Large intestine (tissue), 3 donors: ENCODE results near the gene KCNN1. TPM values are rescaled to one million over a fixed set of nuclear protein-coding genes. Genes with fewer than 3 reads are reported as not detected.
"Not testable (repeated sequence)": the region's sequence is repeated elsewhere in the genome, so short reads cannot be mapped to it uniquely, and the experiment has no call there.

Source experiments
- DNase-seq, 2 donors: peaks; one replicate each; pipeline versions ENCODE4 v3.0.0 to v3.0.0-alpha.2; 2013
- H3K27ac ChIP-seq: one replicate; pipeline ENCODE4 v1.5.1; 2013; ENCODE audit warnings: low read length
- H3K27me3 ChIP-seq: 2 replicates; pipeline ENCODE4 v1.6.1; 2013; ENCODE audit warnings: low read length; ENCODE audit not compliant: control insufficient read depth, insufficient read depth
- H3K36me3 ChIP-seq: 2 replicates; pipeline ENCODE4 v1.6.1; 2013; ENCODE audit warnings: low read length; ENCODE audit not compliant: control insufficient read depth, insufficient read depth
- H3K4me1 ChIP-seq: one replicate; pipeline ENCODE4 v1.6.1; 2013; ENCODE audit warnings: low read length; ENCODE audit not compliant: control insufficient read depth, insufficient read depth
- H3K4me3 ChIP-seq: one replicate; pipeline ENCODE4 v1.5.1; 2013; ENCODE audit warnings: low read length
- H3K9me3 ChIP-seq: one replicate; pipeline ENCODE4 v1.6.1; 2013; ENCODE audit warnings: mild to moderate bottlenecking, low read depth, low read length, moderate library complexity; ENCODE audit not compliant: control insufficient read depth
- WGBS: methylation state at CpG from one replicate; pipeline ENCODE4 v1.1.5; 2013; ENCODE audit warnings: low lambda C conversion rate; ENCODE audit not compliant: insufficient coverage; 5-methylcytosine and 5-hydroxymethylcytosine counted together
- polyA plus RNA-seq: library from polyadenylated mRNA; unstranded; fragments of 120-200 nt; gene quantifications from one replicate; pipeline ENCODE4 v1.2.1, GENCODE V29; 2013

The KCNN1 gene
- polyA plus RNA-seq, 1 donor, result 1.1 TPM

DNA sequence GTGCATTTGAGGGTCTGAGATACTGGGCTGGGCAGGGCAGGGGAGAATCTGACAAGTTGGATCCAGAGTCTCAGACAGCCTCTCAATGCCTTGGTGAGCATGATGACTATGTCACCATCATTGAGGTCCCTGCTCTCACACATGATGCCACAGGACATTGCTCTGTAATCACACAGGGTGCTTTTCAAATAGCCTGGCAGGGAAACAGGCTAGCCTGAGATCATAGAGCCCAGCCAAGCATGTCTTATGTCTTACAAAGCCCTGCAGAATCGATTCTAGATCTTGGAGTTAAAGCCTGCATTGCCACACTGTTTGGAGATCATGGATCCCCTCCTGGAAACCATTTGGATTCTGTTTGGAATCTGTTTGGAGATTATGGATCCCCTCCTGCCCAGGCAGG is 5.3 kb downstream of the KCNN1 start:
- DNase-seq, result no peak
- Histone ChIP-seq H3K4me1 (peaks cover 4% of the 10 kb centered on the region), H3K9me3 (no peaks in the 10 kb centered on the region), H3K36me3 (no peaks in the 10 kb centered on the region), H3K27ac (no peak overlapping the region), H3K27me3 (peaks cover 12% of the 10 kb centered on the region), H3K4me3 (no peak overlapping the region)
- WGBS, result no CpG with 5 or more reads among the region's 1 CpG

DNA sequence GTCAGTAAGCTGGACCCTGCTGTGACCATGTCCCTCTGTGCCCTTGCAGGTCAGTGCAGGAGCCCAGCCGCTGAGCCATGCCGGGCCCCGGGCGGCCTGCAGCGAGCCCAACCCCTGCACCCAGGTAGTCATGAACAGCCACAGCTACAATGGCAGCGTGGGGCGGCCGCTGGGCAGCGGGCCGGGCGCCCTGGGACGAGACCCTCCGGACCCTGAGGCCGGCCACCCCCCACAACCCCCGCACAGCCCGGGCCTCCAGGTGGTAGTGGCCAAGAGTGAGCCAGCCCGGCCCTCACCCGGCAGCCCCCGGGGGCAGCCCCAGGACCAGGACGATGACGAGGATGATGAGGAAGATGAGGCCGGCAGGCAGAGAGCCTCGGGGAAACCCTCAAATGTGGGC is 6.9 kb downstream of the KCNN1 start:
- no CpG with 5 or more reads among the region's 23 CpGs for WGBS
- DNase-seq, result no peak
- Histone ChIP-seq H3K4me3 (no peak overlapping the region), H3K27me3 (peaks cover 1% of the 10 kb centered on the region), H3K9me3 (no peaks in the 10 kb centered on the region), H3K27ac (no peak overlapping the region), H3K4me1 (no peaks in the 10 kb centered on the region), H3K36me3 (no peaks in the 10 kb centered on the region)

DNA sequence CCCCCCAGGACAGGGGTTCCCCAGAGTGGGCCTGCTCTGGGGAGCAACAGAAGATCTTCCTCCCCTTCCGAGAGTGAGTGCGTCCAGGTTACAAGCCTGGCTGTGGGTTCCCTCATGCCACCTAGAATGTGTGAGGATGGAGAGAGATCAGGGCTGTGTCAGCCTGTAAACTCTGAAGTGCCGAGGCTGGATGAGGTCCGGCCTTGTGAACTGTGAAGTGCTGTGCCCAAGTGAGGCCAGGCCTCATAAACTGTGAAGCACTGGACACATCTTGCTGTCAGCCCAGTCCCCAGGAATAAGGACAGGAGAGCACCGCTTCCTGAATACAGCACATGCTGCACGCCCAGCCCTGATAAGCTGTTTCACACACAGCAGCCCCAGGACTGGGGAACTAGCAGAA is 7.6 kb downstream of the KCNN1 start:
- no peak for DNase-seq
- Histone ChIP-seq H3K27ac (no peak overlapping the region), H3K4me3 (no peak overlapping the region), H3K9me3 (no peaks in the 10 kb centered on the region), H3K36me3 (no peaks in the 10 kb centered on the region), H3K4me1 (no peaks in the 10 kb centered on the region), H3K27me3 (no peaks in the 10 kb centered on the region)
- no CpG with 5 or more reads among the region's 6 CpGs for WGBS

DNA sequence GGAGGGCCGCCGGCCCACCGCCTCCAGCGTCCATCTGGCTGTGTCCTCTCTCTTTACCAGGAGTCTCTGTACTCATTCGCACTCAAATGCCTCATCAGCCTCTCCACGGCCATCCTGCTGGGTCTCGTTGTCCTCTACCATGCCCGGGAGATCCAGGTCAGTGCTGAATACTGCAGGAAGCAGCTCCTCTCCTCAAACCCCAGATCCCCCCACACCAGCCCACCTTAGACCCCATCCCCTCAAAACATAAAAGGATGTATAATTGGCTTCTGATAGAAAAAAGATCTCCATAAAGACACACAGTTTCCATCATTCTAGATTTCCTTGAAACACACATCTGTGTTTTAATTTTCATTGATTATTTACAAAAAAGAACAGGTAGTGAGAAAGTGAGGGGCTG is 8.1 kb downstream of the KCNN1 start:
- Histone ChIP-seq H3K4me1 (no peaks in the 10 kb centered on the region), H3K9me3 (no peaks in the 10 kb centered on the region), H3K4me3 (no peak overlapping the region), H3K27me3 (no peaks in the 10 kb centered on the region), H3K27ac (no peak overlapping the region), H3K36me3 (no peaks in the 10 kb centered on the region)
- WGBS, result no CpG with 5 or more reads among the region's 8 CpGs
- no peak for DNase-seq

DNA sequence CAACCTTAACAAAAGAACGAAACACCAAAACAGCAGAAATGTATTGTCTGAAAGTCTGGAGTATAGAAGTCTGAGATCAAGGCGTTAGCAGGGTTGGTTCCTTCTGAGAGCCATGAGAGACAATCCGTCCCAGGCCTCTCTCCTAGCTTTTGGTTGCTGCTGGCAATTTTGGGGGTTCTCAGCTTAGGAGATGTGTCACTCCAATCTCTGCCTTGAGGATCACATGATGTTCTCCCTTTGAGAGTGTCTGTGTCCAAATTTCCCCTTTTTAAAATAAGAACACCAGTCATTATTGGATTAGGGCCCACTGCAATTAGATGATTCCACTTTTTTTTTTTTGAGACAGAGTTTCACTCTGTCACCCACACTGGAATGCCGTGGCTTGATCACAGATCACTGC is 10.1 kb downstream of the KCNN1 start:
- H3K9me3 ChIP-seq, result no peaks in the 10 kb centered on the region
- no peak overlapping the region for H3K4me3 ChIP-seq
- H3K4me1 ChIP-seq, result no peaks in the 10 kb centered on the region
- no peaks in the 10 kb centered on the region for H3K27me3 ChIP-seq
- DNase-seq, result no peak
- 100% methylated on average over 1 of the region's 4 CpGs for WGBS
- H3K36me3 ChIP-seq, result no peaks in the 10 kb centered on the region
- H3K27ac ChIP-seq, result no peak overlapping the region

DNA sequence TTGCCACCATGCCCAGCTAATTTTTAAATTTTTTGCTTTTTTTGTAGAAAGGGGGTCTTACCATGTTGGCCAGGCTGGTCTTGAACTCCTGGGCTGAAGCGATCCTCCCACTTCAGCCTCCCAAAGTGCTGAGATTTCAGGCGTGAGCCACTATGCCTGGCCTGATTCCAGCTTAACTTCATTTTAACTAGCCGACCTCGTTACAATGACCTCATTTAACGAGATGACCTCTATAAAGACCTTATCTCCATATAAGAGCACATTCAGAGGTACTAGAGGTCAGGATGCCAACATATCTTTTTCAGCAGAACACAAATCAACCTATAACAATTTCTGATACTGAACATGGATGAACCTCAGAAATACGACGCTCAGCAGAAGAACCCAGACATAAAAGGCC is 10.6 kb downstream of the KCNN1 start:
- H3K9me3 ChIP-seq, result no peaks in the 10 kb centered on the region
- DNase-seq, result no peak
- no peaks in the 10 kb centered on the region for H3K36me3 ChIP-seq
- no CpG with 5 or more reads among the region's 7 CpGs for WGBS
- H3K4me3 ChIP-seq, result no peak overlapping the region
- H3K27me3 ChIP-seq, result no peaks in the 10 kb centered on the region
- H3K4me1 ChIP-seq, result no peaks in the 10 kb centered on the region
- H3K27ac ChIP-seq, result no peak overlapping the region

DNA sequence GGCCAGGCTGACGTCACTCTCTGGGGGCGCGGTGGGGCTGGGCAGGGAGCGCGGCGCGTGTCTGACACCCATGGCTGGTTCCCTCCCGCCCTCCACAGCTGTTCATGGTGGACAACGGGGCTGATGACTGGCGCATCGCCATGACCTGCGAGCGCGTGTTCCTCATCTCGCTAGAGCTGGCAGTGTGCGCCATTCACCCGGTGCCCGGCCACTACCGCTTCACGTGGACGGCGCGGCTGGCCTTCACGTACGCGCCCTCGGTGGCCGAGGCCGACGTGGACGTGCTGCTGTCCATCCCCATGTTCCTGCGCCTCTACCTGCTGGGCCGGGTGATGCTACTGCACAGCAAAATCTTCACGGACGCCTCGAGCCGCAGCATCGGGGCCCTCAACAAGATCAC is 14.7 kb downstream of the KCNN1 start:
- no peaks in the 10 kb centered on the region for H3K27me3 ChIP-seq
- no peak for DNase-seq
- no CpG with 5 or more reads among the region's 38 CpGs for WGBS
- H3K4me1 ChIP-seq, result no peaks in the 10 kb centered on the region
- no peaks in the 10 kb centered on the region for H3K36me3 ChIP-seq
- H3K27ac ChIP-seq, result no peak overlapping the region
- H3K4me3 ChIP-seq, result no peak overlapping the region
- no peaks in the 10 kb centered on the region for H3K9me3 ChIP-seq

DNA sequence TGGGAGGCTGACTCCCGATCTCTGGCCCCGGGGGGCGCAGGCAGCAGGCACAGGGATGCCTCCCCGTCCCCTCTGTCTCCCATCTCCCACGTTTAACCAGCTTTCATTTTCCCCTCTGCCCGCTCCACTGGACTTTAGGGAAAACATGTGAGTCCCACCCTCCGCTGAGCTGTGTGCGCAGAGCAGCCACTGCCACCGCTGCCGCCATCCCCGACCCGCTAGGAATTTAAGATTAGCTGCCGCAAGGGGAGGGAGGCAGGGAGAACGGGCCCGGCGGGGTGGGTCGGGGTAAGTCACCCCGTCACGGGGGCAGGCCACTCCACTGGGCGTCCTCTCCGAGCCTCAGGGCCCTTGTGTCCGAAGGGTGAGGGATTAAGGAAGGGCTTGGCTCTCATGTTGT is 15.5 kb downstream of the KCNN1 start:
- Histone ChIP-seq H3K4me3 (no peak overlapping the region), H3K4me1 (no peaks in the 10 kb centered on the region), H3K27me3 (no peaks in the 10 kb centered on the region), H3K36me3 (no peaks in the 10 kb centered on the region), H3K9me3 (no peaks in the 10 kb centered on the region), H3K27ac (no peak overlapping the region)
- WGBS, result no CpG with 5 or more reads among the region's 22 CpGs
- DNase-seq, result no peak

DNA sequence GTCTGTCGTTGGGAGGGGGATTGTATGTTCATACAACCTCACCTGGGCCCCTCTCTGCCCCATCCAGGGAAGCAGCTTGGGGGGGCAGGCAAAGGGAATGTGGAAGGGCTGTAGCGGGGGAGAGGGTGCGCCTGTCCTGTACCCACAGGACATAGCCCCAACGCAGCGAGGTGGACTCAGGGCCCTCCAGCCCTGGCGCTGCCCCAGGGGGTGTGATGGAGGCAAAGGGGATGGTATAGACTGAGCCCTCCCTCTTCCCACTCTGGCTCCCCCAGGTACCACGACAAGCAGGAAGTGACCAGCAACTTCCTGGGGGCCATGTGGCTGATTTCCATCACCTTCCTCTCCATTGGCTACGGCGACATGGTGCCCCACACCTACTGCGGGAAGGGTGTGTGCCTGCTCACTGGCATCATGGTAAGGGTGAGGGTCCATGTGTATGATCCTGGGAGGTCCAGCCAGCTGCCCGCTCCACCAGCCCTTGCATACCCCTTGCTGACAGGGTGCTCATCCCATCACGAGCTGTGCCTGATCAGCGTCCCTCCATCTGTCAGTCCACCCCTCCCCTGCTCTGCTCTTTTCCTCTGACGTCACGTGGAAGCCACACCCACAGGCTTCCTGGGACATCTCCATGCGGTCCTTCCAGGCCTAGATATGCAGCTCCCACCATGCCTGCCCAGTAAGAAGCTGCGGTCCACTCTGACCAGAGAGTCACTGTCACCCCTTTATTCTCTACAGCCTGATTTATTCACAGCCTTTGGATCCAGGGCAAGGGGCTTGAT is 18.3 kb downstream of the KCNN1 start:
- no peak for DNase-seq
- H3K27me3 ChIP-seq, result no peaks in the 10 kb centered on the region
- no peak overlapping the region for H3K4me3 ChIP-seq
- H3K4me1 ChIP-seq, result no peaks in the 10 kb centered on the region
- no peaks in the 10 kb centered on the region for H3K9me3 ChIP-seq
- no CpG with 5 or more reads among the region's 17 CpGs for WGBS
- no peak overlapping the region for H3K27ac ChIP-seq
- no peaks in the 10 kb centered on the region for H3K36me3 ChIP-seq

DNA sequence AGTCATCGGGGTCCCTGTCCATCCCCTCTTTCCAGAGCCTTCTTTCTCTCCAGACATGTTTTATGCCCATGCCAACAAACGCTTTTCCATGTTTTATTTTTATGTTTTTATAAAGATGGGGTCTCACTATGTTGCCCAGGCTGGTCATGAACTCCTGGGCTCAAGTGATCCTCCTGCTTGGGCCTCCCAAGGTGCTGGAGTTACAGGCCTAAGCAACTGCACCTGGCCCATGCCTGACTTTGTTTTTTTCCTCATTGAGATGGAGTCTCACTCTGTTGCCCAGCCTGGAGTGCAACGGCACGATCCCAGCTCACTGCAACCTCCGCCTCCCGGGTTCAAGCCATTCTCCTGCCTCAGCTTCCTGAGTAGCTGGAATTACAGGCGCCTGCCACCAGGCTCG is 19.7 kb downstream of the KCNN1 start:
- H3K27ac ChIP-seq, H3K4me1 ChIP-seq, H3K36me3 ChIP-seq, H3K27me3 ChIP-seq, H3K9me3 ChIP-seq, DNase-seq, H3K4me3 ChIP-seq: not testable (repeated sequence)
- 100% methylated on average over 1 of the region's 8 CpGs for WGBS

DNA sequence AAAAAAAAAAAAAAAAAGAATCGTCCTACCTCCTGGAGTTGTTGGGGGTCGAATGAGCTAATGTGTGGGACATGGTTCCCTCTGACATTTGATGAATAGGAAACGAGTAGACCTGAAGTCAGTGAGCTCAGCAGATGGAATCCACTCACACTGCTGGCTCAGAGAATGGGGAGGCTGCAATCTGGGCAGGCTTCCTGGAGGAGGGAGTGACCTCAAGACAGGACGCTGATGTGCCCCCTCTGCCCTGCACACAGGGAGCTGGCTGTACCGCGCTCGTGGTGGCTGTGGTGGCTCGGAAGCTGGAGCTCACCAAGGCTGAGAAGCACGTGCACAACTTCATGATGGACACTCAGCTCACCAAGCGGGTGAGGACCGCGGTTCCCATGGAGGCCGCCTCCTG is 21.3 kb downstream of the KCNN1 start:
- H3K9me3 ChIP-seq, result no peaks in the 10 kb centered on the region
- no peak for DNase-seq
- H3K27me3 ChIP-seq, result no peaks in the 10 kb centered on the region
- no peaks in the 10 kb centered on the region for H3K36me3 ChIP-seq
- no CpG with 5 or more reads among the region's 13 CpGs for WGBS
- H3K27ac ChIP-seq, result no peak overlapping the region
- H3K4me1 ChIP-seq, result no peaks in the 10 kb centered on the region
- no peak overlapping the region for H3K4me3 ChIP-seq
